Measurements from ENCODE around the gene CDT1.
"Not testable (repeated sequence)": the region's sequence is repeated elsewhere in the genome, so short reads cannot be mapped to it uniquely, and the experiment has no call there.

CDT1 gene

DNA sequence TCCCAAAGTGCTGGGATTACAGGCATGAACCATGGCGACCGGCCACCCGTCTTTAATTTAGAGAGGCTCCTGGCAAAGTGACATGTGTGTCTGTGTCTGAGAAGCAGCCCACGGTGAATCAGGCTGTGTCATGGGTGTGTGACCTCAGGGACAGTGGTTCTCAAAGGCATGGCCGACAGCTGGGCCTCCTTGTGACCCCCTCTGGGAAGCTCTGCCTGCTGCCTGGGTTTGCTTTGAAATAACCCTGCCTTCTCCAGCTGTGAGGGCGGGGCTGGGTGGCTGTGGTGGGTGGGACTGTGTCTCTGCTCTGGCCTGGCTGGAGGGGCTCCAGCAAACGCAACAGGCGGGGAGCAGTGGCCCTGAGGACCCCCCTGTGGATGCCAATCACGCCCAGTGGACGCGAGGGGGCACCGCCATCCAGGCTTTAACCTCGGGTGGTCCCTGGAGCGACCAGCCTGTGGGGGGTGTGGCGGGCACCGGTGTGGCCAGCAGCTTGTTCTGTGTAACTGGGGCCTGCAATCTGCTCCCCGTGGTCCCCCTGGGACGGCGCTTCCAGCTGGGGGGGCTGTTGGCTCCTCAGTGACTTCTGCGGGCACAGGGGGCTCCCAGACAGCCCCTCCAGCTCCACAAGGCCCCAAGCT is 16.9 kb downstream of the CDT1 start:
- DNase-seq = no peak

- no peak for DNase-seq
Observed at GRCh38 chr16:88821168-88821850, 17.7 kb downstream of the CDT1 start.

DNA sequence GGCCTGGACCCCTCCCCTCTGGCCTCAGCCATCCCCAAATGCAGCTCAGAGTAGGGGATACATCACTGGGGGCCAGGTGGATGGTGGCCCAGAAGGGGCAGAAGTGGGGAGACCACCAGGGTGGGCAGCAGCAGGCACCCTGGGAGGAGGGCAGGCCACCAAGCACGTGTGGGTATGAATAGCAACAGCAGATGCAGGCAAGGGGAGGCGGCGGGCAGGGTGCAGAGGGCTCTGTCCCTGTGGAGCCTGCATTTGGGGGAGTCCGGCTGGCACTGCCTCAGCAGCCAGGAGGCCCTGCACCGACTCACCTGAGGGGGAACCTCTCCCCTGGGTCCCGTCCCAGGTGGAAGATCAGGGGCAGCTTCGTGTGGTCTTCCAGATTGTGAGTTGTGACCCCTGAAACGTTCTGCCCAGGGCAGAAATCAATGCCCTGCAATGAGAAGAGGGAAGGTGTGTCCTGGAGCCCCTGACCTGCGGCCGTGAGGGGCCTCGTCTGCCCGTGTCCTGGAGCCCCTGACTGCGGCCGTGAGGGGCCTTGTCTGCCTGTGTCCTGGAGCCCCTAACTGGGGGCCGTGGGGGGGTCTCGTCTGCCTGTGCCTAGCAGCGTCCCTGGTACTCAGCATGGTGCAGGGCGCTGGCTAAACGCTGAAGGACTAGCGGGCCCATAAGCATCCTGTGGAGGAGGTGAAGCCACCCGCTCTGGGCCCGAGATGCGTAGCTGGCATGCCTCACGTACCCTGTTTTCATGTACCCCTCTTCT is 18.9 kb downstream of the CDT1 start:
- no peak for DNase-seq

- DNase-seq = not testable (repeated sequence)
Observed at GRCh38 chr16:88823646-88824045, 20.1 kb downstream of the CDT1 start.

DNA sequence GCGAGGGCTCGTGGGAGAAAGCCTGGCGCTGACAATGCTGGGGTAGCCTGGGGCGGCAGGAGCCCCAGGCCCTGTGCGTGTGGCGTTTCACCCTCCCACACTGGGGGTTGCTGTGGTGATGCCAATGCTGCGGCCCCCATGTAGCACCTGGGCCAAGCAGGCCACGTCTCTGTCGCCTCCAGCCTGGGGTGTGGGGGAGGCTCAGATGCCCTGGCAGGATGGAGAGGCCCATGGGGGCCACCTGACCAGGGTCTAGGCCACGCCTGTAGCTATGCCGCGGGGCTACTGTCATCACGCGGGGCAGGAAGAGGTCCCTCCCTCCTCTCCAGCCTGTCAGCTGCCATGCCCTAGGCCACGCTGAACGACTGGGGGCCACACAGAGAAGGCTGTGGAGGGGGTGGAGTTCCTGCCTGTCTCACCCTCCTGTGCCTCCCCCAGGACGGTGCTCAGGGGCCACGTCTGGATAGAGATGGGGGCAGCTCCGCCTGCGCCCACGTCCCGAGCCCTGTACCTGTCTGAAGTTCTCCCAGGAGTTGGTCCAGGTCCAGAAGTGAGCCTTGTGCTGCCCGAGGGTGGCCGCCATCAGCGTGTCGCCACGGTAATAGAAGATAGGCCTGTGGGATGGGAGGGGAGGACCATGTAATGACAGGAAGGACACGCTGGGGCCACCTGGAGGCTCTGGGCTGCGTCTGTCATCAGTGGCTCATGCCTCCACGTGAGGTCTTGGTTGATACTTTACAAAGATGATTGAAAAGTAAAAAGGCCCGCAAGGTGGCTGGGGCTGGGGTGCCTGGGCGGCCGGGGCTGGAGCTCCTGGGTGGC is 20.9 kb downstream of the CDT1 start:
- no peak for DNase-seq

GRCh38 chr16:88825146-88825545 is 21.6 kb downstream of the CDT1 start:
- DNase-seq = no peak

DNA sequence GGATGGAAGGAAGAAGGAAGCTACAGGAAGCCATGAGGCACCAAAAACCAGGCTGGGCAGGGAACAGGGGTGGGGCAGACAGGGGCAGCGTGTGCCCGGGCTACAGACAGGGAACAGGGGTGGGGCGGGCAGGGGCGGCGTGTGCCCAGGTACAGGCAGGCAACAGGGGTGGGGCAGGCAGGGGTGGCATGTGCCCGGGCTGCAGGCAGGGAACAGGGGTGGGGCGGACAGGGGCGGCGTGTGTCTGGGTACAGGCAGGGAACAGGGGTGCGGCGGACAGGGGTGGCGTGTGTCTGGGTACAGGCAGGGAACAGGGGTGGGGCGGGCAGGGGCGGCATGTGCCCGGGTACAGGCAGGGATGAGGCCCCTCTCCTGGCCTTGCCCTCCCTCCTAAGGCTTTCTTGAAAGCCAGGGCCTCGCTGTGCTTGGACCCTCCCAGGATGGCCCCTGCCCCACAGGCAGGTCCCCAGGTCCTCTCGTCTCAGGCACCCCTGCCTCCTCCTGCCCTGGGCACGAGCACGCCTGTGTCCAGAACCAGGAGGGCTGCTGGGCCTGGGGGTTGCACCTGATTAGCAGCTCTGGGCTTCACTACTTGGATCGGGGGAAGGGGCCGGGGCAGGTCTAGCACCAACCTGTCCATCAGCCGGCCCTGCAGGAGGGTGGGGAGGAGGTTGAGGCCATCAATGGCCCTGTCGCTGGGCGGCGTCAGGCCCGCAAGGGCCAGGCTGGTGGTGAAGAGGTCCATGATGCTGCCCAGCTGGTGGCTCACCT is 22.7 kb downstream of the CDT1 start:
- DNase-seq = no peak

DNA sequence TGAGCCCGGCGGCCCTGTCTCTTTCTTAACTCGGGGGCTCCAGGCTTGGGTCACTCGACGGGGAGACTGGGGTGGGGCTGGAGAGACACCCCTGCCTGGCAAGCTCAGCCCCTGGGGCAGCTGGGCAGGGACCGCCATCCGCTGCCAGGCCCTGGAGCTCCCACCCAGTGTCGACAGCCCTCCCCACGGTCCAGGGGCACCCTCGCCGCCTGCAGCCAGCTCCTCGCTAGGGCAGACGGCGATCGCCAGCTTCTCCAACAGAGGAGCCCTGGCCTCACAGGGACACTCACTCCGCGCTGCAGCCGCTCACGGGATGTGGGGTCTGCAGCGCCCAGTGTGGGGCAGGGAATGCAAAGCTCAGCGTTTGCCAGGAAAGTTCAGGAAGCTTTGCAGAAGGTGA is 24.1 kb downstream of the CDT1 start:
- no peak for DNase-seq

DNA sequence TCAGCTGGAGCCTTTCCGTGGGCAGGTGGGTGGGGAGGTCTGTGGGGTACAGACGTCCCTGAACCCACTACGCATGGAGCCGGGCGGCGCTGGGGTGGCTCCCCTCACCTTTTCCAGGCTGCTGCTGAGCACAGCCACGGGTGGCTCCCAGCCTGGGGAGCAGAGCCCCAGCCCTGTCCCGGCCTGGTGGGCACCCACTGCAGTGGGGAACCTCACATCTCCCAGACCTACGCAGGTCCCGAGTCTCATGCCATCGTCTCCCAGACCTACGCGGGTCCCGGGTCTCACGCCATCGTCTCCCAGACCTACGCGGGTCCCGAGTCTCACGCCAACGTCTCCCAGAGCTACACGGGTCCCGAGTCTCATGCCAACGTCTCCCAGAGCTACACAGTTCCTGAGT is 25.1 kb downstream of the CDT1 start:
- no peak for DNase-seq

DNA sequence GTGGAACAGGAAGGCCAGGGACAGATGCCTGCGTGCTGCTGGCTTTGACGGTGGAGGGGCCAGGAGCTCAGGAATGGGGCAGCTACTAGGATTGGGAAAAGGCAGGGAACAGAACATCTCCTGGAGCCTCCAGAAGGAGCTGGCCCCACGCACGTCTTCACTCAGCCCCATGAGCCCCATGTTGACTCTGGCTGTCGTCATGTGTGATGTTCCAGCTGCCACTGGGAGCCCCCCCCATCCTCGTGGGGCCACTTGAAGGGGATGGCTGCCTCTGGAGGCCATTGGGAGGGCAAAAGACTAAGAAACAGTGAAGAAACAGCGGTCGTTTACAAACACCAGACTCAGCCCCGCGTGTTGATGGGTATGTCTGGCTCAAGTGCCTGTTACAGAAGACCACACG is 26.7 kb downstream of the CDT1 start:
- DNase-seq = no peak

DNA sequence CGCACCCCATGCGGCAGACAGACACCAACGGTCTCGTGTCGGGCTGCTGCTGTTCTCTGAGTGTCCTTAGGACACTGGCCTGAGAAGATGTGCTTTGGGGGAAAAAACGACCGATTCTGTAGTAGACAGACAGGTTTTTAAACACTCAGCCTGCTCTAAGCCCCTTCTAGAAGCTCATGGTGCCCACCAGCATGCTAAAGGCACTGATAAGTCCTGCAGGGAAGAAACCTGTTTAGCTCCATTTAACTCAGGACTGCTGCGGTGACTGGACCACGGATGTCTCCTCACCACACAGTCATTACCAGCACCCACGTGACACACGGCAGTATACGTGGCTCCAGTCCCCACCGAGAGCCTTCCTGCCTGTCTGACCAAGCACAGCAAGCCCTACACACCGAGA is 27.2 kb downstream of the CDT1 start:
- no peak for DNase-seq

DNA sequence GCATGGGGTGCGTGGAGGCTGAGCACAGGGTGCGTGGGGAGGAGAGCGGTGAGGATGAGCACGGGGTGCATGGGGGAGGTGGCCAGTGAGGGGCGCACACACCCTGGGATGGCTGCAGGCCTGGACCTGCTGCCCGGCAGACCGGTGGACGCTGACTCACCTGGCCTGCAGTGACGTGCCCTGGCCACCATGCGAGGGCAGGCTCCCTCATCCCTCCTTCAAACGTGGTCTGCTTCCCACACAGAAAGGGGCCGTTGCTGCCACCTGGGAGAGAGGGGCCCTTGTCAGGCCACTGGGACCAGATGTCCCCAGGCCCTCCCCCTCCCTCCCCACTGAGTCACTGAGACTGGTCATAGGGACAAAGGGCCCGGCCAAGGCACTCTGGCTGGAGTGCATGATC is 28.2 kb downstream of the CDT1 start:
- DNase-seq = no peak

- no peak for DNase-seq
Observed at GRCh38 chr16:88833086-88833485, 29.5 kb downstream of the CDT1 start.

DNA sequence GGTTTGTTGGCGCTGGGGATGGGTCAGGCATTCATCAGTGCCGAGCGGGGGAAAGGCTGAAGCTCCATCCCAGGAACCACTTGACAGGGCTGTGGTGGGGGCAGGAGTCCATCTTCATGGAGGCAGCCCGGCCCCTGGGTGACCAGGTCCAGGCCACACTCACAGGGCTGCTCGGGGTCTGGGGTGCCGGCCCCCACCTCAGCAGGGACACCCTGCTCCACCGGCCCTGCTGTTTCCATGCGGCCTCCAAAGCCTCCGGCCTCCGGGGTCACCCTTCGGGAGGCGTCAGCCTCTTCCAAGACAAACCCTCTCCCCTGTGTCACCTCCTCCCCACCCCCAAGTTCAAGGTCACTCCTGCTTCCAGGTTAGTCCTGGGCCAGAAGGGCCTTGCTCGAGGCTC is 31.1 kb downstream of the CDT1 start:
- DNase-seq = no peak

GRCh38 chr16:88835383-88835782 is 31.8 kb downstream of the CDT1 start:
- DNase-seq = no peak

GRCh38 chr16:88835818-88836217 is 32.2 kb downstream of the CDT1 start:
- DNase-seq = no peak

GRCh38 chr16:88836791-88837190 is 33.2 kb downstream of the CDT1 start:
- no peak for DNase-seq

DNA sequence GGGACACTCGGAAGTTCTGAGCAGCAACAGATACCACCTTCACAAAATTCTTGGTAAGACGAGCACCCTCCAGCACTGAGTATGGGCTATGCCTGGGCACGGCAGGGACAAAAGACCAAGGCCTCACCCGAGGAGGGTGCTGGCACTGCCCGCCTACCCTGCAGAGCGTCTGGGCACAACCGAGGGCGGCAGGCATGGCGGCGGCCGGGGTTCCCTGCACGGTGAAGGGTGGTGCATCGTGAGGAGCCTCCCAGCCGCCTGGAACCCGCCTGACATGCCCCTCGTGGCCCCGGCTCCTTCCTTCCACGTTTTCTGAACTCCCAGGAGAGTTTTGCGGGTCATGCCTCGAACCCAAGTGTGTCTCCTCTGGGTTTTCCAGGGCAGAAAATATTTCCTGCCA is 34.2 kb downstream of the CDT1 start:
- DNase-seq = no peak

- no peak for DNase-seq
Observed at GRCh38 chr16:88838566-88838965, 35.0 kb downstream of the CDT1 start.

GRCh38 chr16:88839026-88839529 is 35.5 kb downstream of the CDT1 start:
- no peak for DNase-seq

DNA sequence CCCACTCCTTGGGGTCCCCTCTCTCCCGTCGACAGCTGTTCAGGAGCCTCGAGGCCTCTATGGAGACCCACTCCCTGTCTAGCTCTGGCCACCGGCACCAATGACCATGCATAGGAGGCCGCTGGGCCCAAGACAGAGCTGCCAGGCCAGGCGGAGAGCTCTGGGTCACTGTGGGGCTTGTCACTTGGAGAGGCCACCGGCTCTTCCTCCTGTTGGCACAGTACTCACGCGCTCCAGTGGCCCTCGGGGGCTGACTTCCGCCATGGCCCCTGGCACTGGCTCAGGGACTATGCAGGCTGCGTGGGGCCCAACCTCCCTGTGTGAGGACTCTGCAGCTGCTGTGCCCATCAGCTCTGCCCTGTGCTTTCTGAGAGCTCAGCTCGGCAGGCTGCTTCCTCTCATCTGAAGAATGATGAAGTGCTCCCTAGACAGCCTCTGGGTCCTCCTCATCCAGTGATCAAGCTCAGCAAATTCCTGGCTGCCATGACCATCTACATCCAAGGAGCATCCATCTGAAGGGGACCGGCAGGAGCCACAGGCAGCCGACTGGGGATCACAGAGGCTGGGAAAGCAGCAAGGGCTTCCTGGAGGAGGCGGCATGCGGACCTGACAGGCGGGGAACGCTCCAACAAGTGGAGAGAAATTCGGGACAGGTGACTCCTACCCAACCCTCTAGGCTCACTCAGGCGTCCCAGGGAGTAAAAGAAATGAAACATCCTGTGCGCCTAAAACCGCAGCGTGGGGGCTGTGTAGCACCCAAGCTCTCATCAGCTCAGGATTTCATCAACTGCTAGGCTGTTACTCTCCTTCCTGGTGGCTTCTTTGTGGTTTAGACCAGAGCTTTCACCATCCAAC is 36.4 kb downstream of the CDT1 start:
- DNase-seq = no peak

Data from NCI-H1092 treated with DMSO at 0.1 percent for 48 hours (cell line).